Effector CD4-positive, alpha-beta T cell (primary cell): ENCODE results near the gene BTBD7.
A peak's percentile ranks its signal among the peaks of the same experiment; 100 is the strongest.
"Not testable (repeated sequence)": the region's sequence is repeated elsewhere in the genome, so short reads cannot be mapped to it uniquely, and the experiment has no call there.

Source experiments
- DNase-seq: peaks from one replicate; pipeline ENCODE4 v3.0.0-alpha.2; 2020

The BTBD7 gene

DNA sequence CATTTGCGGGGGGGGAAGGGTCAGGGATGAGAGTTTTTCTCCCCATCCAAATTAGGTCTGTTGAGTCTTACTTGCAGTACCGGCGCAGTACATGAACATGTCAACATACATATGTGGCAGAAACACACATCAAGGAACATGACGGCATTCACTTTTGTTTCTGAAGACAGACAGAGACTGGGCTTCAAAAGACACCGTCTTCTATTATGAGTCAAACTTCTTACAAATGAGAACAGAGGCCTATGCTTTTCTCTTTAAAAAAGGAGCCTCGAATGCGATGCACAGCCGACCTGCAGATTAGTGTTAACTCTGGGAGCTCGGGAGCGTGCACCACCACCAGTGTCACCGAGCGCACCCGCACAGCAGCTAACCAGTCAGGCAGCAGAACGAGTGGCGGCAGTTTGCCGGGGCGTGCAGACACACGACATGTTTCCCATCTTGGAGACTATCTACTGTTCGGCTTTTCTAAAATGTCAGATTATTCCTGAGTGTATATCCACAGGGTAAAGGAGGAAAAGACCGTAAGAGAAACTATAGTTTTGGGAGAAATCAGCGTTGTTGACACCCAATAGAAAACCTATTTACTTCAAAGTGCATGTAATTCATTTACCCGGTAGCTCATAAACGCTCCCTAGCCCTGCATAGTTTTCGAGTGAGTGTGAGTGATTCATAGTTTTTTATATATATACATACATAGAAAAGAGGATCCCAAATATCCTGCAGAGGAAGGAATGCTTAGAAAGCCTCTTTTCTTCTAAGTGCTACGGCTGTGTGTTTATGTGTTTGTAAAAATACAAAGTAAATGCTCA, 92.8 kb downstream of the BTBD7 start:
- no peak for DNase-seq

DNA sequence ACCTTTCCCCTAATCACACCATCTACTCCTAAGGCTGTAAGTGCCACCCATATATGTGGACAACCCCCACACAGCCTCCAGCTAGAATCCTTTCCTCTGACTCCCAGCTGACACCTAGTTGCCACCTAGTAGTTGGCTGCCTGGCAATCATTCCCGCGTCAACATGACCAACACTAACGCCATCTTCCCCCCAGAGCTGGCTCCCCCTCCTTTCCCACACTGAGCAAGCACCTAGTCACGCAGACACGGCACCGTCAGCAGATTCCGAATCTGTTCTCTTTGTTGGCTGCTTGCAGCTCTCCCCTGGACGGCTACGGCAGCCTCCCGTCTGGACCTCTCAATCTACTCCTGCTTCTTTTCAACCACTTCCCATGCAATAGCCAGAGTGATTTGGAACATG, 98.0 kb downstream of the BTBD7 start:
- DNase-seq, result no peak

DNA sequence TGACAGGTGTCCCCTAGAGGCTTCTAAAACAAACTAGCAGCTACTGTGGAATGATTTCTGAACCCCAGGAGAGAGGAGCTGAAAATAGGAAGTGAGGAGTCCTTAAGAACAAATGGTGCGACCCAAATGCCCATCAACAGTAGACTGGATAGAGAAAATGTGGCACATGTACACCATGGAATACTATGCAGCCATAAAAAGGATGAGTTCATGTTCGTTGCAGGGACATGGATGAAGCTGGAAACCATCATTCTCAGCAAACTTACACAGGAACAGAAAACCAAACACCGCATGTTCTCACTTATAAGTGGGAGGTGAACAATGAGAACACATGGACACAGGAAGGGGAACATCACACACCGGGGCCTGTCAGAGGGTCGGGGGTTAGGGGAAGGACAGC, 99.8 kb downstream of the BTBD7 start:
- not testable (repeated sequence) for DNase-seq

DNA sequence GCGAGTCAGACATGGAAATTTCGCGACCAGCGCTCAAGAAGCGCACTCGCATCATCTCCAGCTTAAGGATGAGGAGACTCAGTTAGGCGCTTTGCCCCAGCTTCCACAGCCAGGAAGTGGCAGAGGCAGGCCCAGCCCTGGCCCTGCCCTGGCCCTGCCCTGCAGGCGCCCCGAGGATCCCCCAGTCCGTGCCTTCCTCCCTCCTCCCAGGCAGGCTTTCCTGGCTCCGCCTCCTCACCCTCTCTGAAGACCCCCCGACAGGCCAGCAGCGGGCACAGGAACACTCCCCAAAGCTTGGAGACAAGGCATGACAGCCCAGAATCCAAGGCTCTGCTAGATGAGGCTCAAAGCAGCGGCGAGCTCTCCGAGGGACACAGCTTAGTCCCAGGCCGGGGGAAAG, 100.7 kb downstream of the BTBD7 start:
- no peak for DNase-seq

DNA sequence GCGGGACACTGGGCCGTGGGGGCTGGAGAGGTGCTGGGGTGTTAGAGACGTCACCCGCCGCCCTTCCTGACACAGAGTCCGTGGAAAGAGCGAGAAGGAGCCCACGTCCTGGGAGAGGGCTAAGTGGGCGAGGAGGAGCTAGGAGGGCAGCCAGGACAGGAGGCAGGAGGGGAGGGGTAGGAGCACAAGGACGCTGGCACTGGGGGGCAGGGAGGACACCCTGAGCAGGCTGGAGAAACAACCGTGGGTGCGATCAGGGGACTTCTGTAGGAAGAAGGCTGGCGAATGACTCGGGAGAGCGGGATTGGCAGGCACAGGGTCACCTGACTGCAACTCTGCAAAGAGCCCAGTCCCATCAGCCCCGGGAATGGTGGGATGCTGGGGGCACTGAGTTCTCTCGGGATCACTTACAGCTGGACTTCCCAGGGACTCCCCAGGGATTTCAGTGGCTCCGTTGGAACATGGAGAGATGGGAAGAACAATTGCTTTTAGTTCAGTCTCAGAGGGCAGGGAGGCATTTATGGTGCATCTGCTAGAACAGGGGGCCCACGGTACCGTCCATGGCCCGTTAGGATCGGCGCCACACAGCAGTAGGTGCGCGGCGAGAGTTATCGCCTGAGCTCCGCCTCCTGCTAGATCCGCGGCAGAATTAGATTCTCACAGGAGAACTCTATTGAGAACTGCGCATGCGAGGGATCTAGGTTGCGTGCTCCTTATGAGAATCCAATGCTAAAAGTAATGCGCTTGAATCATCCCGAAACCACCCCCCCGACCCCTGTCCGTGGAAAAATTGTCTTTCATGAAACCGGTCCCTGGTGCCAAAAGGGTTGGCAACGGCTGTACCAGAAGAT, 101.5 kb downstream of the BTBD7 start:
- no peak for DNase-seq

DNA sequence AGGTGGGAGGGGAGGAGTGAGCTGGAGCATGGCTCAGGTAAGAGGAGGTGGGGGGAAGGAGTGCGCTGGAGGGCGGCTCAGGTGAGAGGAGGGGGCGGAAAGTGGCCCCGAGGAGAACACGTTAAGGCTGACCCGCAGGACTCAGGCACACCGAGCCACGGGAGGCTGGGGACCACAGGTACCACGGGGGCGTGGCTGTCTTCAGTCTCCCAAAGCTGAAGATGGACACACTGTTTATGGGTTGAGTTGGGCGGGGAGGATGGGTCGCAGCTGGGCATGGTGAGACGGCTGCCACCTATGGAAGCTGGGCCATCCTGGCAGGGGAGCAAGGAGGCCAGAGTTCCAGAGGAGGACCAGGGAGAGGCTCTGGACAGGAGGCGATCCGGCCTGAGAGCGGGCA, 102.3 kb downstream of the BTBD7 start:
- DNase-seq, result no peak

DNA sequence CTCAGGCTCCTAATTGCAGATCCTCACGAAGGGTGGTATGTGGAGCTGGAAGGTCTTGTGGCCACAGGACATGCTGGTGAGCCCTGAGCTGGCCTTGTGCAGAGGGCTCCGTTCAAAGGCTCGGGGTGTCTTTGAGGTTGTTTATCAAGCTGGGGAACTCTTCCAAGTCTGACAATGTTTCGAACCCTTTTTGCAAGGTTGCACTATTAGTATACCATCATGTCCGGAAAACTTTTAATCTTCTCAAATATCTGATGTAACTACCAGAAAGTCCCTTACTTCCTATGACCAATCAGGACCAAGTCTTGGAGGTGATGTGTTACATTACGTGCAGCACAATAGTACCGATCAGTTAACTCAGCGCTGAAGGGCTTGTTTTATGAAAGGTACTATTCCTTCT, 104.3 kb downstream of the BTBD7 start:
- DNase-seq, result no peak

DNA sequence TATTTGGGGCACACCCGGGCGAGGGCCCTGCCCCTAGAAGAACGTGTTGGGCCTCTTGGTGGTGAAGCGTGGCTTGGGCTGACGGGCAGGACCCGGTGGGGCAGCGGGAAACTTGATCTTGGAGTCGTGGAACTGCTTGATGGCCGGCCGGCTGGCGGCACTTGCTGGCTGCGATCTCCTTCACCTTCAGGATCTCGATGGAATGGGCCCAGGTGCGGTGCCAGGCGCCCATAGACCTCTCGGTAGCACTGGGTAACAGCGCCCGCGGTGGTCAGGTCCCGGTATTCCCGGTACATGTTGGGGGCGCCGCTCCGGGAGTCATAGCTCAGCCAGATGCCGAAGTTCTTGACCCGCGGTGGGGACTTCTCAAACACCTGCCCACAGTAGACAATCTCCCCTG, 109.3 kb downstream of the BTBD7 start:
- DNase-seq, result no peak

DNA sequence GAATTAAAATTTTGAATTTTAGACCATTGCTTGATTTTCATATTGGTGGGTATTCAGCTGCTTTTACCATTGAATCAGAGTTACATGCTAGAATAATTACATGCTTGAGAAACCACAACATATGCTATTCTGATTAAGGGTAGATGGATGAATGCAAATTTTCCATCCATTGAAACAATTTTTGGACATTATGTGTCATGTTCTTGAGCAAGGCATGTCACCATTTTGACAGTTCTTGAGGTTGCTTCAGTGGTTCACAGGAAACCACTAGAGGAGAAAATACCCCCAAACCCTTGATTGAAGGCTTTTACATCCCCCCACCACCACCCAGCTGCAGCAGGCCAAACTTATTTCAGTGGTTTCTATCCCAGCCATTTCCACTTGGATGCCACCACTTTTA, 112.3 kb downstream of the BTBD7 start:
- DNase-seq, result no peak

DNA sequence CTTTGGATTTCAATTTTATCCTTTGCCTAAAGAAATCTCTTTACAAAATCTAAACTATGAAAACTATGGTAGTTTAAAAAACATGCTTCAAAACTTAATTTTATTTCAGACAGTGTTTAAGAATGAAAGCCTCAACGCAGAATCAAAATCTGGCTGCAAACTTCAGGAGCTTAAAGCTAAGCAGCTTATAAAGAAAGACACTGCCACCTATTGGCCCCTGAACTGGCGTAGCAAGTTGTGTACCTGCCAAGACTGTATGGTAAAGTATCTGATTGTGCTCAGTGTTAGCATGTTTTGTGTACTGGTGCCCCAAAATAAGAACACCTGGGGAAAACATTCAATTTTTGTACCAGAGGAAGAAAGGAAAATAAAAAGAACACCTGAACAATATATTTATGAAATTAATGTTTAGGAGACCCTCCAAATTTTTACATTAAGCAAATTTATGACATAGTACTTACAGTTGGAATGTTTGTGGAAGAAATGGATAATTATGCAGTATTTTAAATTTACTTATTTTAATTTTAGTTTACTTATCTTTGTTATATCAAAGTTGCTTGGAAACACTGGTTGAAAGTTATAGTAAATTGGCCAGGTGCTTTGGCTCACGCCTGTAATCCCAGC, 113.6 kb downstream of the BTBD7 start:
- peak; percentile 43 for DNase-seq

DNA sequence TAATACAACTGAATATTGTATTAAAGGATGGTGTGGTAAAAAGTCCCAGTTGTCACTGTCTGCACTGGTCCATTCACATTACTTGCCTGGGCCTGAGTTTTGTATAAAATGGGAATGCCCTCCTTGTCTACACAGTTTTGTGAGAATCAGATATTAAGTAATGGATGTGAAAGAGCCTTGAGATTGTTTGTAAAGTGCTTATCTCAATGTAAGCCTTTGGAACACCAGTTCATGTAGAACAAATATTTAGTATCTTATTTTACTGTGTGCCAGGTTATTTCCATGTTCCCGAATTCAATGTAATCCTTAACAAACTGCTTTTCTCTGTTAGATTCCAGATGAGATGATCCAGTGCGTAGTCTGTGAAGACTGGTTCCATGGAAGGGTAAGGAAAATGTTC, 118.2 kb downstream of the BTBD7 start:
- no peak for DNase-seq

DNA sequence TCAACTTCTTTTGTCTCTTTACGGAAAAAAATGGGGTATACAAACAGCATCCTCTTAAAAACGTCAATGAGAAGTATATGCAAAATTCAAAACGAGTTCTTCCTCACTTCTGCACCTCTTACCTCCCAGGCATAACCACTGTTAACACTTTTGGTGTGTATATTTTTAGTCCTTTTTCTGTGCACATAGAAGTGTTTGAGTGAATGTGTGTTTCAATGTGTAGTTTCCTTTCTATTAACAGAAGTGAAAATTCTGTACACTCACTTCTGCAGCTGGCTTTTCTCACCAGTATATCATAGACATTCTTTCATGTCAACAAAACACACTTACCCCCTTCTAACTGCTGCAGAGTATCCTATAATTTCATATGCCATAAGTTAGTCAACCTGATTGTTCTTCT, 120.4 kb downstream of the BTBD7 start:
- no peak for DNase-seq

DNA sequence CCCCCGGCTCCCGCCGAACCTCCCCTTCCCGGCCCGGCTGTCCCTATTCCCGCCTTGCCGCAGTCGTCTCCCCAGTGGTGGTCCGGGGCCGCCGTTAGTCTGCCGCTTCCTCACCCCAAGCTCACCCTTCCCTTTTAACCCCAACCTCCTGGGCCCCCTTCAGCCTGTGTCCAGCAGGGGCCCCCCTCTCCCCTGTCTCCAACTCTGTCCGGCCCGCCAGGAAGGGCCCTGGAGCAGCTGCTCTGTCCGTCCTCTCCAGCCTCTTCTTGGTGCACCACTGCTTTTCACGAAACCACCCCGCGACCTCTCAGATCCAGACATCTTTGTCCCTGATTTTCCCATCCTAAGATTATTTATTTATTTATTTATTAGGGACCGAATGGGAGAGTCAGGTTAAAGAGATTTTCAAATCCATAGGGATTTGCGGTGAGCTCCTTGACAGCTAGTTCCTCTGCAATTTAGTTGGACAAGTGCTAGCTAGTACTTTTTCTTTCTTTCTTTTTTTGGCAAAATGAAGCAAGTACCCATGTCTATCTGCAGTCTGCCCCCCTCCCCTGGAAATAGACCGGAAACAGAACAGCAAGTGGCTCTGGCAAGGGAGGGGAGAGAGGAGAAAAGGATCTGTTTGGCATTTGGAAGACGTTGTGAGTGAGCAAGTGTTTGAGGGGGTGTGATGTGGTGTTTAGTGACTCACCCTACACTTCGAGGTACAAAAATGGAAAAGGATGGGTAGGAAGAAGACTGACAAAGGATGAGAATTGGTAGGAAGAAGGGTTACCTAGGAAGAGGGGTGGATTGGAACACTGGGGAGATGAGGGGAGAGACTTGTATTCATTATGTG, 125.1 kb downstream of the BTBD7 start:
- DNase-seq, result no peak

DNA sequence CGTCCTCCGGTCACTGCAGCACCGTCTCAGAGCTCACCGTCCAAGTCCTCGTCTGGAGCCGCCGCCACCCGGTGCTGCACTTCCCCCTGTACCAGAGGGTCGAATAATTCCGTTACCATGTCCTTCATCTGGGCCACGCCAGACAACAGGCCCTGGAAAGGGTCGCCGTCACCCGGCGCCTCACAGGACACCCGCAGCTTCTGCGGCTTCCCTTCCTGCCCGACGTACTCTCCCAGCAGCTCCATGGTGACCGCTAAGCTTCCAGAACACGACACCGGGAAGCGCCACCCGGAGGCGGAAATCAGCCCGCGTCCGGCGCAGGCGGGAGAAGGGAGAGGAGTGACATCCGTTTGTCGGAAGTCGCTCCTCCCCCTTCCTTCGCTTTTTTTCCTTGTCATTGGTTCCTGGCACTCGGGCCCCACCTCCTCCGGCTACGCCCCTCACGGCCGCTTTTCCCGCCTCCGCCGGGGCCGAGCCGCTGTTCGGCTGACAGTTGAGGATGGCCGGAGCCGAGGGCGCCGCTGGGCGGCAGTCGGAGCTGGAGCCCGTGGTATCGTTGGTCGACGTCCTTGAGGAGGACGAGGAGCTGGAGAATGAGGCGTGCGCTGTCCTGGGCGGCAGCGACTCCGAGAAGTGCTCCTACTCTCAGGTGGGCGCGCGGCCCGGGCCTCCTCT, 125.9 kb downstream of the BTBD7 start, which contains the start of the genes GON7 and UBR7:
Gene GON7 (minus strand): TSS at position 273 of the 675 bp plus-strand sequence. CDS start 28 bp downstream, at position 245.
Gene UBR7 (plus strand): TSS at position 464 of the 675 bp plus-strand sequence. CDS start 36 bp downstream, at position 500.
- peak; percentile 86 for DNase-seq

DNA sequence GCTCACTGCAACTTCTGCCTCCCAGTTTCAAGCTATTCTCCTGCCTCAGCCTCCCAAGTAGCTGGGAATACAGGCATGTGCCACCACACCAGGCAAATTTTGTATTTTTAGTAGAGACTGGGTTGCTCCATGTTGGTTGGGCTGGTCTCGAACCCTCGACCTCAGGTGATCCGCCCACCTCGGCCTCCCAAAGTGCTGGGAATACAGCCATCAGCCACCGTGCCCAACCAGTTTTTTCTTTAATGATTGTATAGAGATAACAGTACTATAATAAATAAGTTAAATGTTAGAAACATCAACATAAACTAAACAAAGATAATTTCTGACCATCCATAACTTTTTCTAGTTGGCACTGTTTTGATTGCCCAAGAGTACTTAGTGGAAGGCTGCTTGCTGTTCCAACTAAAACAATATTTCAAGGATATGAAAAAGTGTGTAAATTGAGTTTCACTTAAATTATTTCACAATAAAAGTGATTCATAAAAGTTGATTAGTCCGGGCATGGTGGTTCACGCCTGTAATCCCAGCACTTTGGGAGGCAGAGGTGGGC, 131.6 kb downstream of the BTBD7 start:
- no peak for DNase-seq

DNA sequence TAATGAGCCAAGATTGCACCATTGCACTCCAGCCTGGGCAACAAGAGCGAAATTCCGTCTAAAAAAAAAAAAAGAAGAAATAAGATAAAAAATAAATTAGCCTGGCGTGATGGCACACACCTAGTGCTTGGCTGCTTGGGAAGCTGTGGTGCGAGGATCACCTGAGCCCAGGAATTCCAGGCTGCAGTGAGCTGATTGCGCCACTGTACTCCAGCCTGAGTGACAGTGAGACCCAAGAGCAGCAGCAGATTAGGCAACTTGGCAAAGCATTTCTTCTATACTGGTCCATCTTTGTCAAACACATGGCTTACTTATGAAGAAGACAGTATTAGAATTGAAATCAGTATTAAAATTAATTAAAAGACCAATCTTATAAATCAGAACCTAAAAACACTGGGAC, 132.3 kb downstream of the BTBD7 start:
- DNase-seq, result no peak

DNA sequence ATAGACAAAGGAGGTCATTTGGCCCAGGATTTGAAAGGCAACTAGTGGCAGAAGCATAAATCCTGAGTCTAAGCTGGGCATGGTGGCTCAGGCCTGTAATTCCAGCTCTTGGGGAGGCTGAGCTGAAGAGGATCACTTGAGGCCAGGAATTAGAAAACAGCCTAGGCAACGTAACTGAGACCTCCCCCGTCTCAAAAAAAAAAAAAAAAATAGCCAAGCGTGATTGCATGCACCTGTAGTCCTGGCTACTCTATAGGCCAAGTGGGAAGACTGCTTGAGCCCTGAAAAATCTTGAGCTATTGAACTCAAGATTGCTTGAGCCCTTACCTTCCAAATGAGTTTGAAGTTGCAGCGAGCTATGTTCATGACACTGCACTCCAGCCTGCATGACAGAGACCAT, 133.8 kb downstream of the BTBD7 start:
- no peak for DNase-seq

DNA sequence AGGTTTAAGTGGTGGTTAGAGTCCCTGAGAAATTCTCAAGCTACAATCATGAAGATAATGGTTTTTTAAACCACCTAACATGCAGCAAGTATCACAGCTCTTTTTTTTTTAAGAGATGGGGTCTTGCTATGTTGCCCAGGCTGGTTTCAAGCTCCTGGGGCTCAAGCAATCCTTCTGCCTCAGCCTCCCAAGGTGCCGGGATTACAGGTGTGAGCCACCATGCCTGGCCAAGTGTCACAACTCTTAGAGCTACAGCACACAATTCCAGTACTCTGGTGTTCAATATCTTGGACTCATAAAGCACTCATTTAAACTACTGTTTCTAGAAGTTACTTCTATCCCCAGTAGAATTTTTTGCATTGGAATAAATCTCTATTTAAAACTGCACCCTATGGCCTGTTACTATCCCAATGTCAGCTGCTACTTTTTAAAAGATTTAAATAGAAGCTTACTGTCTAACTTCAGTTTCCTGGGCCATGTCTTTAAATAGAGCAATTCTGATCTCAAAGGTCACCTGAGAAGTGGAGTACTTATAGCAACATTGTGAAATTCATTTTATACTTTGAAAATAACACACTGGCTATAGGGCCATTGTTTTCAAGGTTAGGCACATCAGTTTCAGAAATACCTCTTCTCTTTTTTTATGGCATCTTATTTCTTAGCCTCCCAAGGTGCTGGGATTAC, 137.4 kb downstream of the BTBD7 start:
- DNase-seq, result no peak
